Measurements from ENCODE around the gene CSRNP2.
A peak's percentile ranks its signal among the peaks of the same experiment; 100 is the strongest.
"Not testable (repeated sequence)": the region's sequence is repeated elsewhere in the genome, so short reads cannot be mapped to it uniquely, and the experiment has no call there.

The CSRNP2 gene

DNA sequence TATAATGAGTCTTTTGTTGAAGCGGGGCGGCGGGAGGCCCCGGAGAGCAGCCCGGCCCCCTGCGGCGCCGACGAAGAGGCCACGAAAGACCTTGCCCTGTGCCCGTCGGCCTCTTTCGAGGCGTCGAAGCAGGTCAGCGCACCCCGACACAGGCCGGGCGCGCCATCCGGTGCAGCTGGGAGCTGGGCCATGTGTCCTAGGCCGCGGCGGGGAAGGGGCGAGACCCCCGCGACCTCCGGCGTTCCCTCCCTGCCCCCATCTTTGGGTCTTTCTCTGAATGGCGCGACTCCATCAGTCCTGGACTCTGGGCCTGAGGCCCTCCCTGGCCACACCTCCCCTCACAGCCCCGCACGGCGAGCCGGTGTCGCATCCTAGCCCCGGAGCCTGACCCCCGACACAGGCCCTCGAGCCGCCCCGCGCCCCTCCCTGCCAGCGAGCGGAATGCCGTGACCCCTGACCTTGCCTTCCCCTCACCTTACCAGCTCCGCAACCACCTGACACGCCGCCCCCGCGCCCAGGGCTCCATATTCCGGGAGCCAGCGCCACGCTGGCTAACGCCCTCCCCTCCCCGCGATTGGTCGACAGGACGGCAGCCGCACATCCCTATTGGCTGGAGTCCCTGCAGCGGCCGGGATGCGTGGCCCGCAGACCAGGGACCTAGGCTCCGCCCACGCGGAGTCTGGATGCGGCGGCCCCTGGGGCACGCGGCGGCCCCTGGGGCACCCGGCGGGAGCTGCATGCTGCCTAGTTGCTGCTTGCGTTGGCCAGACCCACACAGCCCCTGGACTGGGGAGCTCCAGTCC, 57.4 kb downstream of the CSRNP2 start, which contains the start of gene SLC11A2:
Gene SLC11A2 (minus strand): TSS at position 549 of the 803 bp plus-strand sequence. CDS start 15,656 bp downstream, outside the sequence.
- DNase-seq = peak; percentile 63

DNA sequence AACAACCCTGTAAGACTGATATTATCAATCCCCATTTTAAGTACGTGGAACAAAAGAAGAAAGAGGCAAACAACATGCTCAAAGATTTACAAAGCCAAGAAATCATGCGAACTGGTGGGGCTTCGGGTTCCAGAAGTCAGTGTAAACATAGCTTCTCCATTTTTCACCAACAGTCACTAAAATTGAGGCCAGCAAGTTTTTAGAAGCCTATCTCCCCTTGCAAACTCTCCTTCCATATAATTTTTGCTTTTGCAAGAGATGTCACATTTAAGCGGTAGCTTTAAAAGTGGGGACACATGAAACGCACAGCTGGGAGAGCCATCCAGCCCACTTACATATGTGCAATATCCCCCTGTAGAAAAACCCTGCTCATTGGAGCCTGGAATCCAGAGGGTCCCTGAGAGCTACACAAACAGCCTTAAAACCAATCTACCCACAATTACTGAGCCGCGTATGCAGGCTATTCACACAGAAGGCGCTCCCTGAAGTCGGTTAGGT, 58.0 kb downstream of the CSRNP2 start:
- DNase-seq = no peak

- no peak for DNase-seq
Measured at GRCh38 chr12:51023625-51024382, 59.6 kb downstream of the CSRNP2 start.

GRCh38 chr12:51021694-51022093, 61.7 kb downstream of the CSRNP2 start:
- no peak for DNase-seq

GRCh38 chr12:51020448-51021182, 62.8 kb downstream of the CSRNP2 start:
- DNase-seq = no peak

DNA sequence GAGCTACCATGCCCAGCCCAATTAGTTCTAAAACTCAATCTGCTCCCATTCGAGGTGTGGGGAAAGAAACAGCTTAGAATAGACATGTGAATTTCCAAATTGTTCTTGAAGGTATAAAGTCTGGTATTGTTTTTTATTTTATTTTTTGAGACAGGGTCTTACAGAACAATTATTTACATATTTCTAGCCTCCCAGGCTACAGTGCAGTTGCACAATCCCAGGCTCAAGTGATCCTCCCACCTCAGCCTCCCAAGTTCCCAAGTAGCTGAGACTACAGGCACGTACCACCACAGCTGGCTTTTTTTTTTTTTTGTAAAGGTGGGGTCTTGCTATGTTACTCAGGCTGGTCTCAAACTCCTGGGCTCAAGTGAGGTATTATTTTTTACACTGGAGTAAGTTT, 63.5 kb downstream of the CSRNP2 start:
- no peak for DNase-seq

DNA sequence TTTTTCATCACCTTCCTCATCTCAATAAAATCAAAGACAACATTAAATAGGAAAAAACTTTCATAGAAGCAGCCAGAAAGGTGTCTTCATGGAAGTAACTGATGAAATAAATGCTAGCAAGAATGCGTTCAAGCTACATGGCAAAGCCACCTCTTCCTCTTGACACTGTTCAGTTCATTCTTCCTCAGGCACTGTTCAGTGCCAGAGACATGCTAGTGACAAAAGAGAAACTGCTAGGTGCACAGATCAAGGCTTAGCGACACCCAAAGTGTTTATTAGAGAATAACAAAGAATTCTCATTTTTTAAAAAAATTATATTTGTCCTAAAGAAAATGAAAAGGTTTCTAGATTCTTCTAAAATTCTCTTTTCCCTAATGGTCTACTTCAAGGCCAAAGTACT, 64.4 kb downstream of the CSRNP2 start:
- DNase-seq = no peak

GRCh38 chr12:51017452-51017851, 65.9 kb downstream of the CSRNP2 start:
- no peak for DNase-seq

- DNase-seq = not testable (repeated sequence)
Measured at GRCh38 chr12:51014467-51014866, 68.9 kb downstream of the CSRNP2 start.

- no peak for DNase-seq
Measured at GRCh38 chr12:51013441-51013840, 70.0 kb downstream of the CSRNP2 start.

DNA sequence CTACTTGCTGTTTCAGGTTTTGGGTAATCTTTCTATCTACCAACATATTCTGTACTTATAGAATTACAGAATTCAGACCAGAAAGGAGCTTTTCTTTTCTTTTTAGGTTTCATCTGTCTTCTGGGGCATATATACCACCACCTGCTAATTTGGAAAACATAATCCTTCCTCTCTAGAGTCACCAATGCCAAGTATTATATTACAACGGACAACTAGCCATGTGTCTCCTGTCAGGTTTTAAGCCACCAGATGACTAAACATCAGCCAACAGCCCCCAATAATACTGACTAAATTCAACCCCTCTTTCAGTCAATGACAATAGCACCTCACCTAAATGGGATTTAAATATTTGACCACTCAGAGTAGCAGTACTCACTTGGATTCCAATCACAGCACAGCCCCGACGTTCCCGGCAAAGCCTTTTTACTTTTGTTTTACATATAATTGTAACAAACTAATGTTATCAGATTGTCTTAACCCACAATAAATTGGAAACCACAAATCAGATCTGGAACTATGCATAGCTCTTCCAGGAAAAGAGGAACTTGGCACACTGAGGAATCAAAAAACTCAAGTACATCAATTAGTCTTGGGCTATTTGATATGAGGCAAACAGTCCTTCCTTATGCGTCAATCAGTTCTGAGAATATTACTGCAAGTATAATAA, 70.7 kb downstream of the CSRNP2 start:
- DNase-seq = no peak

GRCh38 chr12:51011955-51012354, 71.4 kb downstream of the CSRNP2 start:
- DNase-seq = no peak

Data from NCI-H2081 treated with DMSO at 0.1 percent for 48 hours (cell line).